Calu3 (cell line): ENCODE data around the gene TSR1. TPM values are rescaled to one million over a fixed set of nuclear protein-coding genes. Genes with fewer than 3 reads are reported as not detected.
A peak's percentile ranks its signal among the peaks of the same experiment; 100 is the strongest.

Experiments used
- BruUV-seq: library from RNA; stranded (reverse); fragments of 400-500 nt; replicated peaks from 2 replicates; lab custom pipeline; 2021; lab: Mats Ljungman, UMichigan
- CTCF ChIA-PET: fragments of 300-600 bp; sonication (Branson Sonifier 250); formaldehyde crosslinking; loops from one replicate; lab custom pipeline; 2022; ENCODE audit warnings: antibody characterized with exemption; lab: Charles Lee
- DNase-seq: peaks from one replicate; pipeline ENCODE4 v3.0.0; 2022
- H3K27ac Mint-ChIP-seq: one replicate; pipeline ENCODE4 v1.8.0; 2022; ENCODE audit warnings: mixed read lengths; ENCODE audit not compliant: unreplicated experiment
- H3K27me3 Mint-ChIP-seq: one replicate; pipeline ENCODE4 v1.8.0; 2022; ENCODE audit warnings: mixed read lengths; ENCODE audit not compliant: unreplicated experiment
- H3K36me3 Mint-ChIP-seq: one replicate; pipeline ENCODE4 v1.8.0; 2022; ENCODE audit warnings: mild to moderate bottlenecking, moderate library complexity, mixed read lengths; ENCODE audit not compliant: insufficient read depth, unreplicated experiment
- H3K4me1 Mint-ChIP-seq: one replicate; pipeline ENCODE4 v1.8.0; 2022; ENCODE audit warnings: mild to moderate bottlenecking, low read depth, mixed read lengths; ENCODE audit not compliant: unreplicated experiment
- H3K4me3 Mint-ChIP-seq: one replicate; pipeline ENCODE4 v1.8.0; 2022; ENCODE audit warnings: mild to moderate bottlenecking, low read depth, moderate library complexity, mixed read lengths; ENCODE audit not compliant: unreplicated experiment
- H3K9me3 Mint-ChIP-seq: one replicate; pipeline ENCODE4 v1.8.0; 2022; ENCODE audit warnings: low read depth, mixed read lengths; ENCODE audit not compliant: unreplicated experiment
- intact Hi-C: fragments of 100-400 bp; cut with micrococcal nuclease; formaldehyde crosslinking; loops from one replicate; pipeline ENCODE4 v1.10.0; 2022; ENCODE audit not compliant: unreplicated experiment
- total RNA-seq: library from RNA; stranded (reverse); gene quantifications from 2 replicates; pipeline ENCODE4 v1.2.3, GENCODE V29; 2022
- TF ChIP-seq, protein P1 (sequence below): fragments of 200-600 bp; IDR thresholded peaks from one replicate; pipeline ENCODE4 v1.8.0; 2022; ENCODE audit warnings: antibody characterized with exemption; ENCODE audit not compliant: unreplicated experiment

The TSR1 gene
- total RNA-seq, 1 experiment from 2014 or later: 34.3 TPM

DNA sequence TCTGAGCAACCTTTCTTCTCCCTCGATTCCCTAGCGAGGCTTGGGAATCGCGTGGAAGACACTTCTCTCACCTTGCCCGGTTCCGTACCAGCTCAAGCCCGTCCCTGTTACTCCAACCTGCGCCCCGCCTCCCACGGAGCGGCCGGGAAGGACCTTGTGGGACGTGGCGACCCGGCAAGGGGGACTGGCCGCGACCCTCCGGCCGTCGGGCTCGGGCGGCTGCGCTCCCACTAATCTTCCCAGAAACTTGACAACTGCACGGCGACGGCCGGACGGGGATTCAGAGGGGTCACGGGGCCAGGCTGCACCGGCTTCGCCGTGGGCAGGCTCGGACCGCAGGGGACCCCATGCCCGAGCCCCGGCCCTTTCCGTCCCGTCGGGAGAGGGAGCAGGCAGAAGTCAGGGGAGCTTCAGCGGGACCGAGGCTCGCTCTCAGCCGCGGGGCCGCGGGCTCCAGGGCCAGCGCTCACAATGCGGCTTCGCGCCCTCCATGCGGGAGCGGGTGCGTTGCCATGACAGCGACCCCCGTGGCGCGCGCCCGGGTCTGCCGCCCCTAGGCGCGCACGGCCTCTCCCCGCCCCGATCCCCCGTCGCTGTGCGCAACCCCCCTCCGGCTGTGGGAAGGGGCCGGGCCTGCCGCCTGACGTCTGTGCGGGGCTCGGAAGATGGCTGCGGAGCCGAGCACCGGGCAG, 741 bp upstream of the TSR1 start, which contains the start of gene SGSM2:
SGSM2 (plus strand) TSS at position 650 of the 692 bp plus-strand sequence. CDS start 188 bp downstream, outside the sequence.
- intact Hi-C loops: no loop called here
- no peaks in the 10 kb centered on the region for H3K9me3 Mint-ChIP-seq
- peak; percentile 50 for DNase-seq
- peak within 1 kb of the TSS; percentile 99 for H3K4me3 Mint-ChIP-seq
- peaks cover 36% of the 10 kb centered on the region for H3K36me3 Mint-ChIP-seq
- TF ChIP-seq, protein P1, sequence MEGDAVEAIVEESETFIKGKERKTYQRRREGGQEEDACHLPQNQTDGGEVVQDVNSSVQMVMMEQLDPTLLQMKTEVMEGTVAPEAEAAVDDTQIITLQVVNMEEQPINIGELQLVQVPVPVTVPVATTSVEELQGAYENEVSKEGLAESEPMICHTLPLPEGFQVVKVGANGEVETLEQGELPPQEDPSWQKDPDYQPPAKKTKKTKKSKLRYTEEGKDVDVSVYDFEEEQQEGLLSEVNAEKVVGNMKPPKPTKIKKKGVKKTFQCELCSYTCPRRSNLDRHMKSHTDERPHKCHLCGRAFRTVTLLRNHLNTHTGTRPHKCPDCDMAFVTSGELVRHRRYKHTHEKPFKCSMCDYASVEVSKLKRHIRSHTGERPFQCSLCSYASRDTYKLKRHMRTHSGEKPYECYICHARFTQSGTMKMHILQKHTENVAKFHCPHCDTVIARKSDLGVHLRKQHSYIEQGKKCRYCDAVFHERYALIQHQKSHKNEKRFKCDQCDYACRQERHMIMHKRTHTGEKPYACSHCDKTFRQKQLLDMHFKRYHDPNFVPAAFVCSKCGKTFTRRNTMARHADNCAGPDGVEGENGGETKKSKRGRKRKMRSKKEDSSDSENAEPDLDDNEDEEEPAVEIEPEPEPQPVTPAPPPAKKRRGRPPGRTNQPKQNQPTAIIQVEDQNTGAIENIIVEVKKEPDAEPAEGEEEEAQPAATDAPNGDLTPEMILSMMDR: no peak
- peak within 1 kb of the TSS; percentile 96 for H3K27ac Mint-ChIP-seq
- H3K27me3 Mint-ChIP-seq: no peaks in the 10 kb centered on the region
- no TSS peak for BruUV-seq
- CTCF ChIA-PET: interaction anchor here (1.1 to 1.5 kb wide), 4 partner anchors 10 to 79 kb away, joined by 3 to 10 read pairs (median 4); no protein-coding TSS in a partner anchor
- no peaks in the 10 kb centered on the region for H3K4me1 Mint-ChIP-seq

DNA sequence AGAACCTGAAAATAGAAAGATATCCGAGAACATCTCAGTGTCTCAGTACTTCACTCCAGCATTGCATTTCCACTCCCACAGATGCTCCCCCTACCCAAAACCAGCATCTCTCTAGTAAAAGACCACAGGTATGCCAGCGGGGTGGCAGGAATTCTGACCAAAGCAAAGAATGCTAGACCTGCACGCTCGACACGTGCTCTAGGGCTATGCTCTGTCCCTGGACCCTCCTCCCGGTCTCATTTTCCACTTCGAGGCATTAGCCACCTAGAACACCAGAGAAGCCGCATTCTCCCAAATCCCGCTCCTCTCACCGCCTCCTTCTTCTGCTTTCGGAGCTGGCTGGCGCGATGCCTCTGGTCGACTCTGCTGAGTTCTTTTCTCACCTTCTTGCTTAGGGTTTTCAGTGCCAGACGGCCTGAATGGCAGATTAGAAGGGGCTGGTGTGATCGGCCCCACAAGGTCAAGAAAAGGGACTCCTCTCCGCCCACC, 487 bp downstream of the TSR1 start:
- CTCF ChIA-PET: interaction anchor here (0.7 to 1.2 kb wide), 3 partner anchors 23 to 672 kb away, joined by 3 to 5 read pairs (median 3); no protein-coding TSS in a partner anchor
- Mint-ChIP-seq H3K27me3 (no peaks in the 10 kb centered on the region), H3K4me3 (peak overlapping the region; percentile 99), H3K36me3 (peaks cover 36% of the 10 kb centered on the region), H3K9me3 (no peaks in the 10 kb centered on the region), H3K27ac (peak overlapping the region; percentile 96), H3K4me1 (no peaks in the 10 kb centered on the region)
- TF ChIP-seq, protein P1: no peak
- BruUV-seq: TSS peak; percentile 59
- no peak for DNase-seq
- intact Hi-C loops: no loop called here

DNA sequence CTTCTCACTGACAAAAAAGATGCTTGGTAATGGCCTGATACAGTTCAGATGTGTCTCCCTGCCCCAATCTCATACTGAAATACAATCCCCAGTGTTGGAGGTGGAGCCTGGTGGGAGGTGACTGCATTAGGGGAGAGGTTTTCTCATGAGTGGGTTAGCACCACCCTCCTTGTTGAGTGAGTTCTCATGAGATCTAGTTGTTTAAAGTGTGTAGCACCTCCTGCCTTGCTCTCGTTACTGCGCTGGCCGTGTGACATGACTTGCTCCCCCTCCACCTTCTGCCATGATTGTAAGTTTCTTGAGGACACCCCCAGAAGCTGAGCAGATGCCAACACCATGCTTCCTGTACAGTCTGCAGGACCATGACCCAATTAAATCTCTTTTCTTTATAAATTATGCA, 5.0 kb downstream of the TSR1 start:
- H3K4me3 Mint-ChIP-seq: no peak overlapping the region
- H3K4me1 Mint-ChIP-seq: no peaks in the 10 kb centered on the region
- H3K36me3 Mint-ChIP-seq: peaks cover 49% of the 10 kb centered on the region
- no peaks in the 10 kb centered on the region for H3K27me3 Mint-ChIP-seq
- DNase-seq: no peak
- H3K9me3 Mint-ChIP-seq: no peaks in the 10 kb centered on the region
- H3K27ac Mint-ChIP-seq: no peak overlapping the region
- BruUV-seq: no TSS peak
- CTCF ChIA-PET: no interaction called here
- intact Hi-C loops: no loop called here
- TF ChIP-seq, protein P1: no peak

GRCh38 chr17:2323629-2324314, 12.5 kb downstream of the TSR1 start:
- Mint-ChIP-seq H3K4me3 (no peak overlapping the region), H3K9me3 (no peaks in the 10 kb centered on the region), H3K4me1 (no peaks in the 10 kb centered on the region), H3K27ac (no peak overlapping the region), H3K36me3 (peaks cover 54% of the 10 kb centered on the region), H3K27me3 (no peaks in the 10 kb centered on the region)
- no TSS peak for BruUV-seq
- TF ChIP-seq, protein P1: no peak
- intact Hi-C loops: no loop called here
- DNase-seq: no peak
- CTCF ChIA-PET: no interaction called here
